Adipose tissue (tissue), 3 donors: ENCODE measurements around the gene ATXN2. TPM values are rescaled to one million over a fixed set of nuclear protein-coding genes. Genes with fewer than 3 reads are reported as not detected.
"Not testable (repeated sequence)": the region's sequence is repeated elsewhere in the genome, so short reads cannot be mapped to it uniquely, and the experiment has no call there.

Experiments
- H3K27ac ChIP-seq: one replicate; pipeline ENCODE4 v1.5.1; 2013; ENCODE audit warnings: low read depth, low read length
- WGBS, 3 donors: extraction: QIAGEN DNeasy Blood & Tissue Kit; methylation state at CpG; one replicate each; pipeline ENCODE4 v1.1.7; 2013; 5-methylcytosine and 5-hydroxymethylcytosine counted together
- polyA plus RNA-seq, 3 donors: library from polyadenylated mRNA; stranded (reverse); fragments of 200-250 nt; gene quantifications; one replicate each; pipeline ENCODE4 v1.2.3, GENCODE V29; 2013
- donor health status: healthy with polysubstance abuse.
- donor health status: Bipolar disorder and iron deficiency.
- donor health status: healthy.

ATXN2 gene
- polyA plus RNA-seq, 3 donors = 10.6 to 24.7 (median 19.9) TPM

DNA sequence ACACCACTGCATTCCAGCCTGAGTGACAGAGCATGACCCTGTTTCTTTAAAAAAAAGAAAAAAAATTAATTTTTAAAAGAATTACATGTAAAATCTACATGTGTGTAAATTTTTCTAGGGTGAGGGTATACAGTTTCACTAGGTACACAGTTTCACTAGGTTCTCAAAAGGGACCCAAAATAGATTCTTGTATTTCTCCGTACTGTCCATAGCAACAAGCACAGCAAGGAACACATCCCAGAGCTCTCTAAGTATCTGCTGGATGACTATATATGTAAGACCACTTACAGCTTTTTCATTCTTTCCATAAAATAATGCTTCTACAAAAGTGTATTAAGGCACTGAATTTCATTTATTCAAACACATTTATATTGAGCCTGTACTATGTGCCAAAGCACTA, 55.1 kb downstream of the ATXN2 start:
- no peak overlapping the region for H3K27ac ChIP-seq
- WGBS, 3 donors = 95 to 100% (median 97%) methylated on average over 1 of the region's 1 CpG

DNA sequence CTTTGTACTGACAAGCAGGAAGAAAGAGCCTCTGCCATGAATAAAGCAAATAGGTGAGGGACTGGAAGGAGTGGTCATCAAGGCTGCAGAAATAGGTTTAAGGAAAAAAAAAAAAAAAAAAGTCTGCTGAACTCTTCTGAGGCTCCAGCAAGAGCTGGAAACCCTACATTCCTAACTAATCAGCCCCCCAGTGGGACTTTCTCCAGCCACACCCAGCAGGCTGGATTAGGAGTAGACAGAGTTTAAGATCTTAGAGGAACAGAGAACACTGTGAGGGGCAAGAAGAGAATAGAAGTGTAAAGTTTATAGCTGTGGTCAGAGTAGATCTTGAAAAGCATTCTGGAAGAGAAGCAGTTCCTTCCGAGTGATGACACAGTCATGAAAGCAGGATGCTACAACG, 66.4 kb downstream of the ATXN2 start:
- WGBS, 3 donors = 92 to 98% (median 96%) methylated on average over 2 of the region's 2 CpGs
- H3K27ac ChIP-seq = no peak overlapping the region

DNA sequence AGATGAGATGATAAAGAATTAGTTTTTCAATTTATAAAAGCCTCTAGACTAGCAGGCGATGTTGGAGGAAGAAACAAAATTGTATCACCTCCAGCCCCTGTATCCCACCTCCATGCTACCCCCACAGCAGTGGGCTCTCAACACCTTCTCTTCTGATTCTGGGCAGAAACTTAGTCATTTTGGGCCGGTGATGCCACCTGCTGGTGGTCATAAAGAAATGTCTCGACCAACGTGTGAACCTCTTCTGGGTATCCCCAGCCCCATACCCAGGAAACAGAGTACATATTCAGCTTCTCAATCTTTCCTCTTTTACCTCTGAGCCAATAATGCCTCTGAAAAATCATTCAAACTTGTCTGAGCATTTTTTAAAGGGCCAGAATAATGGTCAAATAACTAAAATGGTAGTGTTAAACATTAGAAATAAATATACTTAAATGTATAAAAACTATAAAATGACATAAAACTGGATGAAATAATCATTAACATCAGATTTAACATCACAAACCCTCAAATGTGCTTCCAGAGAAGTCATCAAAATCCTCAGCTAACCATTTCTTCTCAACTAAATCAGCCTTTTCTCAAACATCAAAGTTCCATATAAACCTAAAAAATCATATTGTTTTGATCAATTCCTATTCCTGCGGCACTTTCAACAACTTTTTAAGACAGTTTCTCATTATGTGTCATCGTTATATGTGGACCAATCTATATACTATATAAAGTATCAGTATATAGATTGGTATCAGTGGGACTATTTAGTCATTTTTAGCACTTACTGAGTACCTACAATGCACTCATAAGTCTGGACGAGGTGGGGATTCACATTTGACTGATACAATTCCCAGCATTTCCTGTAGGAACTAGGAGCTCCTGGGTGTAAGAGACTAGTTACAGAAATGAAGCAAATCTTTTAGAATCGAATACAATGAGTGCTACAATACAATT, 69.4 kb downstream of the ATXN2 start:
- WGBS, 3 donors = 50 to 52% (median 51%) methylated on average over 8 of the region's 8 CpGs
- no peak overlapping the region for H3K27ac ChIP-seq

DNA sequence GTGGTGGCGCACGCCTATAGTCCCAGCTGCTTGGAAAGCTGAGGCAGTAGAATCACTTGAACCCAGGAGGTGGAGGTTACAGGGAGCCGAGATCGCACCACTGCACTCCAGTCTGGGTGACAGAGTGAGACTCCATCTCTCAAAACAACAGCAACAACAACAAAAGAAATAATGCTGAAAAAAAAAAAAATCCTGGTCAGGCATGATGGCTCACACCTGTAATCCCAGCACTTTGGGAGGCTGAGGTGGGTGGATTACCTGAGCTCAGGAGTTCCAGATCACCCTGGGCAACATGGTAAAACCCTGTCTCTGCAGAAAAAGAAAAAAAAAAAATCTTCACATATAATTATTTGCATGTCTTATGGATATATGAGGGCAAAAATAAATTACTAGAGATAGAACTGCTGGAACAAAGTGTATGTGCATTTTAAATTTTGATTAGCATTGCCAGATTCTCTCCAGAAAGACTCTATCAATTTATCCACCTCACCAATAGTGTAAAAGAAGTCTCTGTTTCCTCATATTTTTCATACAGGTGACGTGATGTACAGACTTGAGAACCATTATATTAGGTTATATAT, 75.4 kb downstream of the ATXN2 start:
- H3K27ac ChIP-seq = no peak overlapping the region
- 95 to 99% (median 96%) methylated on average over 5 of the region's 5 CpGs for WGBS, 3 donors

DNA sequence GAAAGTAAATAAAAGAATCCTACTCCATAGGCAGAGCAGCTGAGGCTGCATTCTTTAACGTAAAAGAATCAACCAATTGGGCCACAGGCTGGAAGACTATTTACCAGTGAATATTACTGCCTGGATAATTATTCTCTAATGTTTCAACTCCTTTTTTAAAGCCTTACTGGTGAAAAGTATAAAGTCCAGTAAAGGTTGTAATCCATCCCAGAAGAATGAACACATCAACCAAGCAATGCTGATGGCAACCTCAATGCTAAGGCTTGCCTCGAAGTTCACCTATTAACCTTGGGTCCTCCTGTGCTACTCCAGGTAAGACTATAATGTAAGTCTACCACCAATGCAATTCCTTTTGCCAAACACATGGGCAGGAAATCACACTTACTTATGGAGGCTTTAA, 77.3 kb downstream of the ATXN2 start:
- no peak overlapping the region for H3K27ac ChIP-seq
- WGBS, 3 donors = 97 to 98% (median 98%) methylated on average over 2 of the region's 2 CpGs

DNA sequence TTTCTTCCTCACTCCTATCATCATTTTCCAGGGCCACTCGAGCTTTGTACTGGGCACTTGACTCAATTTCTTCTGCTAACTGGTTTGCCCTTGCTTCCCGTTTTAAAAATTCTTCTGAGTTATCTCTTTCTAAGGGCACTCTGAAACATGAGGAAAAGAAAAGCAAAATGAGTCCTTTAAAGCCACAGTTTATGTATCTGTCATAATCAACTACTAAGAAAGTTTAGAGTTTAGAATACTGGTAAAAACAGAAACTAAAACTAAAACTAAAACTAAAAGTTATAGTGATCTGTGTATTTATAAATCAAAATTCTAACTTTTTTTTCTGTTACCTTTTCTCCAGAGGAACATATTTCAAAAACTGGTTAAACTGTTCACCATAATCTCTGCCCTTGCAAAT, 79.2 kb downstream of the ATXN2 start:
- H3K27ac ChIP-seq = no peak overlapping the region
- WGBS, 3 donors = 86 to 90% (median 88%) methylated on average over 2 of the region's 2 CpGs

DNA sequence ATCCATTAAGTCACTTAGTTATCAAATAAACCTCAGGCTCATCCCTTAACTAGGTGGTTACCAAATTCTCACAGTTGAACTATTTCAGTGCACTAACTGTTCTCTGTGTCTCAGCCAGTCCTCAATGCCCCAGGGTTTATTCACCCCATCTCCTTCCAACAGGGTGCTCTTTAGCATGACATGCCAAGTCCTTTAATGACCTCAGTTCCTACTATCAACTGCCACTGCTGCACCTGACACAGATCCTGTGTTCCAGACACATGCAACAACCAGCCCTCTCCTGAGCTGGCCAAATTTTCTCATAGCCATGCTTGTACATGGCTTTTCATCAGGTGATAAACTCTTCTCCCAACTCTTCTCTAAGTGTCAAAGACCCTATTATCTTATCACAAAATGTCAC, 80.0 kb downstream of the ATXN2 start:
- no peak overlapping the region for H3K27ac ChIP-seq

DNA sequence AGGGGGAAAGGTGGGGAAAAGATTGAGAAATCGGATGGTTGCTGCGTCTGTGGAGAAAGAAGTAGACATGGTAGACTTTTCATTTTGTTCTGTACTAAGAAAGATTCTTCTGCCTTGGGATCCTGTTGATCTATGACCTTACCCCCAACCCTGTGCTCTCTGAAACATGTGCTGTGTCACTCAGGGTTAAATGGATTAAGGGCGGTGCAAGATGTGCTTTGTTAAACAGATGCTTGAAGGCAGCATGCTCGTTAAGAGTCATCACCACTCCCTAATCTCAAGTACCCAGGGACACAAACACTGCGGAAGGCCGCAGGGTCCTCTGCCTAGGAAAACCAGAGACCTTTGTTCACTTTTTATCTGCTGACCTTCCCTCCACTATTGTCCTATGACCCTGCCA, 91.4 kb downstream of the ATXN2 start:
- WGBS, 3 donors = 94 to 96% (median 95%) methylated on average over 4 to 5 of the region's 6 CpGs

DNA sequence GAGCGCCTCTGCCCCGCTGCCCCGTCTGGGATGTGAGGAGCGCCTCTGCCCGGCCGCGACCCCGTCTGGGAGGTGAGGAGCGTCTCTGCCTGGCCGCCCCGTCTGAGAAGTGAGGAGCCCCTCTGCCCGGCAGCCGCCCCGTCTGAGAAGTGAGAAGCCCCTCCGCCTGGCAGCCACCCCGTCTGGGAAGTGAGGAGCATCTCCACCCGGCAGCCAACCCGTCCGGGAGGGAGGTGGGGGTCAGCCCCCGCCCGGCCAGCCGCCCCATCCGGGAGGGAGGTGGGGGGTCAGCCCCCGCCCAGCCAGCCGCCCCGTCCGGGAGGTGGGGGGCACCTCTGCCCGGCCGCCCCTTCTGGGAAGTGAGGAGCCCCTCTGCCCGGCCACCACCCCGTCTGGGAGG, 91.9 kb downstream of the ATXN2 start:
- 95 to 98% (median 95%) methylated on average over 13 to 31 of the region's 31 CpGs for WGBS, 3 donors
- H3K27ac ChIP-seq = not testable (repeated sequence)

More for the DNA sequence above, 91.4 kb downstream of the ATXN2 start:
- not testable (repeated sequence) for H3K27ac ChIP-seq

DNA sequence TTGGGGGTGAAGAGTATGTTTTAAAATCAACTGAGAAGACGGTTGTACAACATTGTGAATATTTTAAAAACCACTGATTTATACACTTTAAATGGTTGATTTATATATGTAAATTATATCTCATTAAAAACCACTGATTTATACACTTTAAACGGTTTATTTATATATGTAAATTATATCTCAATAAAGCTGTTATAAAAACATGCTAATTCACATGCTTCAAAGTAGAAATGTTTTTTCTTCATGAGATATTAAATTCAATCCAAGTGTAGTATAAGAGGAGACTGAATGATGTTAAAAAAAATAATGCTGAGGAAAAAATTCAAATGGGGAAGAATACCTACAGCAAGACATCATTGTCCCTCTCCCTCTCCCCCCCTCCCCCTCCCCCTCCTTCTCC, 92.9 kb downstream of the ATXN2 start:
- WGBS, 3 donors = 87 to 94% (median 94%) methylated on average over 2 of the region's 2 CpGs
- no peak overlapping the region for H3K27ac ChIP-seq

DNA sequence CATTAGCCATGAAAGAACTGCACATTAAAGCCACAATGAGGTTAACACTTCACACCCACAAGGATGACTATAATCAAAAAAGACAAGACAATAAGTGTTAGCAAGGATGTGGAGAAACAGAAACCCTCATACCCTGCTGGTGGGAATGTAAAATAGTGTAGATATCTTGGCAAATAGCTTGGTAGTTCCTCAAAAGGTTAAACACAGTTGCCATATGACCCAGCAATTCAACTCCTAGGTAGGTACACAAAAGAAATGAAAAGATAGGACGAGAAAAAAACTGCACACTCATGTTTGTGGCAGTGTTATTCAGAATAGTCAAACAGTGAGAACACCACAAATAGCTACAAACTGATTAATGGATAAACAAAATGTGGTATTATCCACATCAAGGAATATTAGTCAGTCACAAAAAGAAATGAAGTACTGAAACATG, 93.5 kb downstream of the ATXN2 start:
- 37 to 81% (median 78%) methylated on average over 1 of the region's 1 CpG for WGBS, 3 donors
- H3K27ac ChIP-seq = no peak overlapping the region

DNA sequence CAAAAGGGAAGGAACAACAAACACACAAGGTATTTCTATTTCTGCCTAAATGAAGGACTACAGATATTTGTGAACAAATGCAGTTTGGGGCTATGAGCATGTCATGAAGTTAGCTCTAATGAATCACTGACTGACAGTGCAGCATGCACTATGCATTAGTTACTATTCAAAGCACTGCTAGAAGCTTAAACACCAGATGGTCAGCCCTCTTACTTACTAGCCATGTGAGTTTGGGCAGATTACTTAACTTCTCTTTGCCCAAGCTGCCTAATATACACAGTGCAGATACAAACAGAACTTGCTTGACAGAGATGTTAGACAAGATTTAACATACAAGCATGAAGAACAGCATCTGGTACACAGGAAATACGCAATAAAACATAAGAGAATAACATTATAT, 96.0 kb downstream of the ATXN2 start:
- H3K27ac ChIP-seq = no peak overlapping the region
- WGBS, 3 donors = 97 to 100% (median 97%) methylated on average over 1 of the region's 1 CpG

DNA sequence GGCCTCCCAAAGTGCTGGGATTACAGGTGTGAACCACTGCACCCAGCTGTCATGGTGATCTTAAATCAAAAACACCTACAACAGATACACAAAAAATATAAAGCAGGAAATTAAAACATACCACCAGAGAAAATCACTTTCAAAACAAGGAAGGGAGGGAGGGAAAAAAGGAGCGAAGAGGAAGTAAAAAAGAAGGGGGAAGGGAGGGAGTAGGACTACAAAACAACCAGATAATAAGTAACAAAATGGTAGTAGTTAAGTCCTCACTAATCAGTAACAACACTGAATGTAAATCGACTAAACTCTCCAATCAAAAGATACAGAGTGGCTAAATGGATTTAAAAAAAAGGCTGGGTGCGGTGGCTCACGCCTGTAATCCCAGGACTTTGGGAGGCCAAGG, 104.4 kb downstream of the ATXN2 start:
- WGBS, 3 donors = 91 to 92% (median 91%) methylated on average over 4 of the region's 4 CpGs
- no peak overlapping the region for H3K27ac ChIP-seq

DNA sequence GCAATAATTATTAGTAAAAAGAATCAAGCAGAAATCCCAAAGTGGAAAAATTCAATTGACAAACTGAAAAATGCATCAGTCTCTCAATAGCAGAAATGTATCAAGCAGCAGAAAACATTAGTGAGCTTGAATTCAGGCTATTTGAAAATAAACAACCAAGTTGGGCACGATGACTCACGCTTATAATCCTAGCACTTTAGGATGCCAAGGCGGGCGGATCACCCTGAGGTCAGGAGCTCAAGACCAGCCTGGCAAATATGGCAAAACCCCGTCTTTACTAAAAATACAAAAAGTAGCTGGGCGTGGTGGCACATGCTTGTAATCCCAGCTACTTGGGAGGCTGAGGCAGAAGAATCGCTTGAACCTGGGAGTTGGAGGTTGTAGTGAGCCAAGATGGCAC, 106.1 kb downstream of the ATXN2 start:
- WGBS, 3 donors = 83 to 93% (median 91%) methylated on average over 7 of the region's 7 CpGs
- H3K27ac ChIP-seq = not testable (repeated sequence)

DNA sequence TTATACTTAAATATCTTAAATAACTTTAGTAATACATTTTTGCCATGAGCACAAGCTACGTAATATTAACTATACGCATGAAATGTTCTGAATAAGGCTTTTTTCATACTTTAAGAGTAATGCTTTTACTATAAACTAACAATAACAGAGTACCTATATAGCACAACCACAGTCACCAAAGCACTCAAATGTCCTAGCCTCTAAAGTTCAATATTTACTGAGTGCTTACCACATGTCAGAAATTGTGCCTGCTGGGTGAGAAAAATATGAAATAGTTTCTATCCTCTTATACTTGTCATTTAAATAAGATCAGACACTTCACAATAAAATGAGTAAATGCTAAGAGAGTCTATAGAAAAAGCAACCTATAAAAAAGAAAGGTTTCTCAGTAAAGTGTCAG, 110.3 kb downstream of the ATXN2 start:
- 88 to 89% (median 89%) methylated on average over 2 of the region's 2 CpGs for WGBS, 3 donors
- H3K27ac ChIP-seq = no peak overlapping the region

DNA sequence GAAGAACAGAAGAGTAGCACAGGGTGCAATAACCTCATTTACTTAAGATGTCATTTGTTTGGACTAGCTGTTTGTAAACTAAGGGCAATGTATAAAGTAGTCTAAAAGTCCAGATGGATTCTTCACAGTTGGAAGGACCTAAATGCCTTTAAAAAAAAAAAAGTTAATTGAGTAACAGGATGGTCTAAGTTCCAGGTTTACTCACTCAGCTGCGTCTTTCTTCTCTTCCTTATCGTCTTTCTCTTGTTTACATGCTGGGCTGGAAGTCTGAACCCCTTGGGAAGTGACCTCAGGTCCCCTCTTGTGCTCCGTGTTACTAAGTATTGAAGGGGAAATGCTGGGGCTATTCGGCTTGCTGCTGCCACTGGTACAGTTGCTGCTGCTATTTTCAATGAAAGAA, 110.8 kb downstream of the ATXN2 start:
- H3K27ac ChIP-seq = no peak overlapping the region
- 29 to 49% (median 32%) methylated on average over 4 of the region's 4 CpGs for whole genome bisulfite sequencing, 3 donors

DNA sequence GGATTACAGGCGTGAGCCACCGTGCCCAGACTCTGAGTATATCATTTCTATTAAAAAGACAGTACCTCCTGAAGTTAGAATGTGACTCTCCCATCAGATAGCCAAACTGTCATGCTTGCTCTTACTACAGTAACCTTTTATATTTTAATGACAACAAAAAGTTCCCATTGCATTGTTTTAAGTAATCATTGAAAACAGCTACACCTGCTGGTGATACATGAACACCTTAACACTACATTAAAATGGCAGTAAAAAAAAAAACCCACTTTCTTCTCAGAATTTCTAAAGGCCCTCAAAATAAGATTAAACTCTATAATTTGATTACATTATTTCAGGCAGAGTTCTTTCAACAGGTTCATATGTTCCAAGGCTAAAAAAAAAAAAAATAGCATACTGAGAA, 116.7 kb downstream of the ATXN2 start:
- WGBS, 3 donors = 95 to 96% (median 96%) methylated on average over 2 of the region's 2 CpGs

DNA sequence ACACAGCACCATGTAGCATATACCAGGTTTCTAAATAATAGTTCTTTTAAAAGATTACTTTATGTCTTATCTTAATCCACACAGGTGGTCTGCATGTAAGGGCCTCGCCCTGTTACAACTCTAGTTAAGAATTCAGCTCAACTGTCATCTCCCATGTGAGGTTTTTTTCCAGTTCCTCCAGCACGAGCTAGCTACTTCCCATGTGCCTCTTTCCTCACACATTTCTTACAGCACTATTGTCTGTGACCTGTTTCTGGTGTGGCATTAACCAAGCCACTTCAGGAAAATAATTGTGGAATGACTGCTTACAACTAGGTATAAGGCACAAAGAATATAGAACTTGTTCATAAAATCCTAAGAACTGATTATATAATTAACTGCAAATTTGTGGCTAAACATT, 127.9 kb downstream of the ATXN2 start:
- 42 to 56% (median 53%) methylated on average over 2 of the region's 2 CpGs for WGBS, 3 donors
- H3K27ac ChIP-seq = no peak overlapping the region

More for the DNA sequence above, 116.7 kb downstream of the ATXN2 start:
- H3K27ac ChIP-seq = no peak overlapping the region

DNA sequence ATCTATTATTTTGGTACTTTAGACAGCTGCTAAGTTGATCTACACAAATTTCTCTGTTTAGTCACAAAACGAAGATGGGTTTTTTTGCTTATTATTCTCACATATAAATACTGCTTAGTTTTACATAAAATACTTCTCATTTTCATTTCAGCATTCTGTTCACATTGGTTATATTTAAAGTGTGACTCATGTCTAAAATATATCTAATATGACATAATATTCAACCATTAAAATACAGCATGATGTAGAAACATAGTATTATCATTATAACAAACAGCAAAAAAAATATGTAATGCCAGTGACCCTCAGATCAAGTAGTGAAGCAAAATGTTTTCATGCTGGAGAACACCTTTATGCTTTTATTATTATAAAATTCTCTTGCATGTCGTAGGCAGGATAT, 129.7 kb downstream of the ATXN2 start:
- H3K27ac ChIP-seq = no peak overlapping the region
- 76 to 85% (median 85%) methylated on average over 2 of the region's 2 CpGs for WGBS, 3 donors

DNA sequence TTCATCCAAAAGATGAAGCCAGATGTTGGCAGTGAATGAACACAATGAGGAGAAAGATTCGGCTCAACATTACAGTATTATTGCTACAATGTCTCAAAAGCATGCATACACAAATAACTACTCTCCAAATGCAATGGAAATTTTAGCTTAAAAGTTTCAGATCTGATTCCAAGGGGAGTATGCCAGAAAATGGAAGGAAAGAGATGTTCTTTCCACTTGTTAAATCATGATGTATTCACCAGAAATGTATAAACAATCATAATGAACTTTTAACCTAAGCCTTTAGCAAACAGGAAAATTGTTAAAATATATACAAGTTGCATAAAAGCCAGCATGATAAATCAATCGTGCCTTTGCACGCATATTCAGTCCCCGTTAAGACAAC, 131.3 kb downstream of the ATXN2 start:
- 65 to 75% (median 66%) methylated on average over 4 of the region's 4 CpGs for WGBS, 3 donors
- no peak overlapping the region for H3K27ac ChIP-seq
